HG03108 (cell line): ENCODE measurements around the gene RNPS1.

ENCODE experiments used
- ATAC-seq: cut with Tn5 transposase; IDR thresholded peaks from one replicate; pipeline ENCODE4 v1.9.1; 2021; ENCODE audit warnings: moderate library complexity; ENCODE audit not compliant: unreplicated experiment

Gene RNPS1

GRCh38 chr16:2267913-2268666, at the start of gene RNPS1:
TSS of gene RNPS1 (minus strand) at chr16:2268126. CDS start at chr16:2264643, 3,483 bp downstream.
- ATAC-seq = peak; percentile 71

- no peak for ATAC-seq
Measured at GRCh38 chr16:2317231-2318020, 49.5 kb upstream of the RNPS1 start.

- no peak for ATAC-seq
Measured at GRCh38 chr16:2308089-2308962, 40.4 kb upstream of the RNPS1 start.

GRCh38 chr16:2299915-2300192, 31.9 kb upstream of the RNPS1 start:
- no peak for ATAC-seq

- ATAC-seq = no peak
Measured at GRCh38 chr16:2299121-2299914, 31.4 kb upstream of the RNPS1 start.

GRCh38 chr16:2298621-2299020, 30.7 kb upstream of the RNPS1 start:
- ATAC-seq = no peak

- ATAC-seq = no peak
Measured at GRCh38 chr16:2297506-2297860, 29.6 kb upstream of the RNPS1 start.

- no peak for ATAC-seq
Measured at GRCh38 chr16:2296661-2297505, 29.0 kb upstream of the RNPS1 start.

GRCh38 chr16:2295056-2295798, 27.3 kb upstream of the RNPS1 start:
- peak; percentile 57 for ATAC-seq

GRCh38 chr16:2292221-2292620, 24.3 kb upstream of the RNPS1 start:
- ATAC-seq = no peak

- ATAC-seq = no peak
Measured at GRCh38 chr16:2289282-2289681, 21.4 kb upstream of the RNPS1 start.

- ATAC-seq = no peak
Measured at GRCh38 chr16:2288726-2289125, 20.8 kb upstream of the RNPS1 start.

GRCh38 chr16:2287916-2288547, 20.1 kb upstream of the RNPS1 start:
- no peak for ATAC-seq

GRCh38 chr16:2286550-2286949, 18.6 kb upstream of the RNPS1 start:
- no peak for ATAC-seq

GRCh38 chr16:2285731-2286191, 17.8 kb upstream of the RNPS1 start:
- no peak for ATAC-seq

- ATAC-seq = no peak
Measured at GRCh38 chr16:2284797-2285576, 17.1 kb upstream of the RNPS1 start.

- no peak for ATAC-seq
Measured at GRCh38 chr16:2284001-2284770, 16.3 kb upstream of the RNPS1 start.
